ENCODE data around the gene TMOD2.
A peak's percentile ranks its signal among the peaks of the same experiment; 100 is the strongest.

TMOD2 gene

DNA sequence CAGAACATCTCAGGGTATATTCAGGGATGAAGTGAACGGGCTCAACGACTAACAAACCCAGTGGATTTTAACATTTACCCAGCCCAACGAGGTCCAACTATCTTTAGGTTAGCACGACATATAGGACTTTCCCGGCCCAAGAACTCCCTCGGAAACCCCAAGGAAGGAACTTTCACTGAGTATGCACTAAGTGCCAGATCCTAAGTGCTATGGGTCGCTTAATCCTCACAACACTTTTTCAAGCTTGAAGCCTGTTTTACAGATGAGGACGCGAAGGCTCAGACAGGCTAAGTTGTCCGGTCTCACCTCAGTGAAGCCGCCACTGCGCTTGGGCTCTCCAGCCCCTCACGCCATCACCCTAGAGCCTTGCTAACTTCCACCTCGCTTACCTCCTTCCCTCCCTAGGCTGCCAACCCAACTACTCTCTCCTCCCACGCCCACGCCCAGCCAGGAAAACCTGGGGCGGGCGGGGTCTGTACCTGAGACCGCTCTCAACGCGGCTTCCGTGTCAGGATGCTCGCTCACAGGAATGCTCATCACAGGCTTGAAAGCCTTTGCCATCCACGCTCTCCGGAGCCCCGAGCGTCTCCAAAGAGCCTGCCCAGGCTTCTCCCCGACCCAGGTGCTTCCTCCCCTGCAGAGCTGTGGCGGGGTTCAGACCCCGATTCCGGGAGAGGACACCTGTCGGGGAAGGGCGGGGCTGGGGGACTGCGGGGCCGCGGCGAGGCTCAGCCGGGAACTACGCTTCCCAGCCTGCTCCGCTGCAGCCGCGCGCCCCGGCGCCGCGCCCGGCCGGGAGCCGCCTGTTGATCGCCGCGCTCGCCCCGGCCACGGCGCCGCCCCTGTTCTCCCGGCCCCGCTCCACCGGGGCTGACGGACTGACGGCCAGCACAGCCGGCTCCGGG, at the start of gene TMOD2:
TSS of gene TMOD2 (plus strand) at position 806 of the 905 bp plus-strand sequence. CDS start 14,845 bp downstream, outside the sequence.
- DNase-seq (ENCODE audit: low read depth): no peak

DNA sequence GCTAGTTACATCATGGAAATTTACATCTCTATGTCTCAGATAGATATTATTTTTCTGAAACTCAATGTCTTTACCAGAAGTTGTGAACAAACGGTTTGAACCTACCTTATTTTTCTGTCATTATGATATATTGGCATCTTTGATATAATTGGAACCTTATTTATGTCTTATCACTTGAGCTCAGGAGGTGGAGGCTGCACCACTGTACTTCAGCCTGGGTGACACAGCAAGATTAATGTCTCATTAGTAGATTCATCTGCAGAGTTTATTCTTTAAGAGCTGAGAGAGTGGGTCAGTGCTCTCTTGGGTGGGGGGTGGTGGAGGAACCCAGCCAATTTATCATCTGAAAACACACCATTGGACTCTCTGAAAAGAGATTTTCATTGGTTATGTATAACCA, 48.7 kb upstream of the TMOD2 start:
- DNase-seq (ENCODE audit: low read depth): no peak

DNA sequence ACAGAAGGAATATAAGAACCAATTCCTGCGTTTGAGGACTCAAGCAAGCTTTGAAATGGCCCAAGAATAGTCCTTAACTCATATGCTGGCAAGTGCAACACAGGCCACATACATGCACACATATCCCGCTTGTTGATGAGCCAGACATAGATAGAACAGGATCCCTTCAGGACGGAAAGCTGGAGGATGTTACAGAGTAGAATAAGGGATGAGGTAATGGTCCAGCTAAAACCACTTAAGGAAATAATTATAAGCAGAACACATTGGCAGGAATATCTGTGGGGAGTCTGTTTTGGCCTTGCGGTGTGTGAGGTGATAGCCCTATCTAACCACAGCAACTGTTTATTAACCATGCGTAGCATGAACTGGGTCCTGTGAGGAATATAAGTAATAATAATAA, 45.1 kb upstream of the TMOD2 start:
- peak; percentile 51 for DNase-seq (ENCODE audit: low read depth)

DNA sequence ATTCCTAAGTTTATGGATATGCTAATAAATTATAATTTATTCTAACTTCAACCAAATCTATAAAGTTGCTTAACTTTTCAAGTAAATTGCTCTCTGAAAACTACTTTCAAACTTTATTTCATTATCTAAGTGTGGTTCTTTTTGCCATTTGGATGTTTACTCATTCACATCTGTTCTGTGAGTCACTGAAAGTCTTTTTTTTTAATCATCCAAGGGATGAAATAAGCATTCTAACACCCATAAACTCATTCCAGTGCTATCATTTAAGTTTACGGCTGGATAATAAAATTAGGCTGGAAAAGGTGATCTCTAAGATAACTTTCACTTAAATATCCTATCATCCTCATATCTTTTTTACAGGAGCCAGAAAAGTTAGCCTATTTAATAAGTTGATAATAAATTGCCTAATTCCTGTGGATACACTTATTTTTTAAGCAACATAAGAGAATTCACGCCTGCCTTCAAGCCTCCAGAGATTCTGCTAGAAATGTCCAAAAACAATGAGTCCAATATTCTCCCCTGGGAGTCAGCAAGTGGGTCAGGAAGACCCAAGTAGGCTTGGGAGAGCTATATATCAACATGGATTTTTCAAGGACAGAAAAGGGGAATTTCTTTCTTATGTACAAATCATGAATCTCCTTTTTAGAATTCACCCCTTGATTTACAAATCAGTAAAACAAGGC, 44.3 kb upstream of the TMOD2 start:
- DNase-seq (ENCODE audit: low read depth): no peak

DNA sequence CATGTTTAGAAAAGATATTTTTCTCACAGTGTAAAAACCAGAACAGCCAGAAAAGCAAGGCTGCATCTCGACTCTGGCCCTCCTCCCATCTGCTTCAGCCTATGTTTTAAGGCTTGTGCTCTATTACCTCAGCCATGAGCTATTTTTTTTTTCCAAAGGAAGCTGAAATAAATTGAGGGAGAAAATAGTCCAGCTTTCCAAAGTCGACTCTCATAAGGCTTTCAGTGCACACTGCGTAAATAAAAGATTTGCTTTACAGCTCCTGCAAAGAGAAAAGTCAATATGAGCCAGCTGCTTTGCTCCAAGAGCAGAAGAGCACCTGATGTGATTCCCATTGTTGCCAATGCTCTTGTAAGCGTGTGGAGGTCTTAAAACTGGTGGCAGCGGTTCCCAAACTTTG, 43.4 kb upstream of the TMOD2 start:
- no peak for DNase-seq (ENCODE audit: low read depth)

DNA sequence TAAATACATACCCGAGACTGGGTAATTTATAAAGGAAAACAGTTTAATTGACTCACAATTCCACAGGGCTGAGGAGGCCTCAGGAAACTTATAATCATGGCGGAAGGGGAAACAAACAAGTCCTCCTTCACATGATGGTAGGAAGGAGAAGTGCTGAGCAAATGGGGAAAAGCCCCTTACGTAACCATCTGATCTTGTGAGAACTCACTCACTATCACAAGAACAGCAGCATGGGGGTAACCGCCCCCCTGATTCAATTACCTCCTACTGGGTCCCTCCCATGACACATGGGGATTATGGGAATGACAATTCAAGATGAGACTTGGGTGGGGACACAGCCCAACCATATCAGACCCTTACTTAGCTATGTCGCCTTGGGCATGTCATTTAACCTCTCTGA, 42.4 kb upstream of the TMOD2 start:
- no peak for DNase-seq (ENCODE audit: low read depth)

DNA sequence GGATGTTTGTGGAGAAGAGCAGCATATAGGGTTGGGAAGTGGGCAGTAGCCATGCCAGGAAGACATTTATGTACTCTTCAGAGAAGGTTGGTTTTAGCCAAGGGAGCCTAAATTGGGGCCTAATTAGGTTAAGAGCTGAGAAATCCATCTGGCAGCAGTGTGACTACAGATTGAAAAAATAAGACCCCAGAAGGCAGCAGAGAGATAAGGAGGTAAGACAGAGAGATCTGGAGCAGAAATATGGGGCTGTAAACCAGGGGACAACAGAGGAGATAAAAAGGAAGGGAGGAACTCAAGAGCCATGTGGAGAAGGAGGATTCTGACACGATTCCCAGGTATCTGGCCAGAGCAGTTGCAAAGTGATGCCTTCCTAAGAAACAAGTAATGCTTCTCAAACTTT, 37.2 kb upstream of the TMOD2 start:
- DNase-seq (ENCODE audit: low read depth): no peak

DNA sequence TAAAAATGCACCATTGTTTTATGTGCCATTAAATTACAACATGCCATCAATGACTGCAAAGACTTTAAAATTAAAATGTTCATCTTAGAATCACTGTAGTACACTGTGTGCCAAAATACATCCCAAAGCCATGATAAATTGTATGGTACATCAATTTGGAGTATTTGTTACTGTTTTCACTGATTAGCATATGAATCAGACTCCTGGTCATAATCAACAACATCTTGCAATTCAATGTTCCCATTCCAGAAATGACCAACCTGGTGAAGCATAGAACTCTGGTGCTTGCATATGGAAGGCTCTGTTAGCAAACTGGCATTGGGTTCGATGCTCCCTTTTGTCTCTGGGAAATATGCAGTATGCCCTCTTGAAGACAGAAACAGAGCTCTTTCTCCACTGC, 36.5 kb upstream of the TMOD2 start:
- DNase-seq (ENCODE audit: low read depth): no peak

DNA sequence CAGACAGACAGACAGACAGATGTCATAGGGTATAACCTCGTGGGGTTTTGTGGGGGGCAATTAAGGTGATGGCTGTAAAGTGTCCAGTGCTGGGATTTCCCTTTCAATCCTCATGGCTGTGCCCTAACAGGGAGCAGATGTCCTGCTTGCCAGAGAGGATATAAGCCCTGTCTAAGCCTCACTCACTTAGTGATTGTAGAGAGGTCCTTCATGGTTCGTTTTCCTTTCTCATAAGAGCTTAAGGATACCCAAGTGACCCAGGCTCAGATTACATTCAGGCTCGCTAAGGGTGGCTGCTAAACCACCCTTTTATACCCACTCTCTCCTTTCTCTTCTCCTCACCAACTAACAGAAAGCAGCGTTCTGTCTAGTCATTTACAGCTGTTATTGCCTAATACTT, 33.2 kb upstream of the TMOD2 start:
- DNase-seq (ENCODE audit: low read depth): no peak

DNA sequence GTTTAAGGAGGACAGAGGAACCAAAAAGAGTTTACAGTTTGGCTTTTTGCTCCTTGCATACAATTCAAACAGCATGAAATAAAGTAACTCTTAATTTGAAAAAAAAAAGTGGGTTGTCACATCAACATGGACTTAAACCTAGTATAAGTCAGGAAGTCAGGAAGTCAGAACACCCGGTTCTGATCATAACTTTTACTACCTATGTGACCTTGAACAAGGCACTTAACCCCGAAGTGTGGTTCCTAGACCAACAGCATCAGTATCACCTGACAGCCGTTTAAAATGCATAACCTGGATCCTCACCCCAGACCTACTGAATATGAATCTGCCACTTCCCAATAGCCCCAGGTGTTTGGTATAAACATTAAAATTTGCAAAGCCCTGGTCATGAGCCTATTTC, 32.7 kb upstream of the TMOD2 start:
- no peak for DNase-seq (ENCODE audit: low read depth)

DNA sequence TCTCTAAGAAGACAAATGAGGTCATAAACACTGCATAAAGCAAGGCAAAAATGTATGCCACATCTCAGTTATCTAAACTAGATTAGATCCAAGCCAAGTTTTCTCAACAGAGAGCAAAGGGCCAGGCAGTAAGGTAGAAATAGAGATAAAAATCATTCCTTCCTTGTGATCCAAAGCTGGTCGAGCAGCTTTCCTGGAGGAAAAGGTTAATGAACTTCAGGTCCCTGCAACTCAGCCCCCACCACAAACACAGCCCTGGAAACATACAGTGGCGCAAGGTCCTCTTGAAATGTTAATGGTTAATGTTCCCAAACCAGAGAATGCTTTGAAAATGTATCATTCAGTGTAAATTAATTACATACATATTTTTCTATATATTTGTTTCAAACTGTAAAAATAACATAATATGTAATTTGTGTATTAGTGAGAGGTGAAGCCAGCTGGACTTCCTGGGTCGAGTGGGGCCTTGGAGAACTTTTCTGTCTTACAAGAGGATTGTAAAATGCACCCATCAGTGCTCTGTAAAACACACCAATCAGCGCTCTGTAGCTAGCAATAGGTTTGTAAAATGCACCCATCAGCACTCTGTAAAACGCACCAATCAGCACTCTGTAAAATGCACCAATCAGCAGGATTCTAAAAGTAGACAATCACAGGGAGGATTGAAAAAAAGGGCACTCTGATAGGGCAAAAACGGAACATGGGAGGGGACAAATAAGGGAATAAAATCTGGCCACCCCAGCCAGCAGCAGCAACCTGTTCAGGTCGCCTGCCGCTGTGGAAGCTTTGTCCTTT, 31.0 kb upstream of the TMOD2 start:
- no peak for DNase-seq (ENCODE audit: low read depth)

DNA sequence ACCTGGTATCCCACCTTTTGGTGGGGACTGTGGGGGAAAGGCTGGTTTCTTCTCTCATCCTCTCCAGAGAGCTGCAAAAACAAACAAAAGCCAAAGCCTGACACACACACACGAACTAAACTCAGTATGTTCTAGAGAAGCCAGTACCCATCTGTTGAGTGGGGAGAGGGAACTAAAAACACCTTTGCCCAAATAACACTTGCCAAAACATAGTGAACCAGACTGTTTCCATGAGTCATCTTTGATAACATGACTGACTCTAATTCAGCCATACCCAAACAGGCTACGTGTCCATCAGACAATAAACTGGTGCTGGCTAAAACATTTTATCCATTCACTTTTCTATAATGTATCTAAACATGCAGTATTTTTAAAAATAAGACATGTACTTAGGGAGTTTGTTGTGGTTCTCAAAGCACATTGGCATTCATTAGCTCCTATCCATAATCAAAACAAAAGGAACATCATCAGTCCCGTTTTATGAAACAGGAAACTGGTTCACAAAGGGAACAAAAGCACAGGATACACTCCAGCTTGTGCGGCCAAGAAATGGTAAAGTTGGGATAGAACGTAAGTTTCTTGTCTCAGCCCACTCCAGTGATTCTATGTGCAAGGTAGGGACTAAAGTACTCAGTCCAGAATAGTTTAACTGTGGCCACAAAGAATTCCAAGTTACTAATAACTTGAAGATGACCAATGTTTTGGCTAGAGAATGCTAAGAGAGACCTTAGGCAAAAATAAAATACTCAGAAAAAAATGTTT, 30.0 kb upstream of the TMOD2 start:
- DNase-seq (ENCODE audit: low read depth): no peak

DNA sequence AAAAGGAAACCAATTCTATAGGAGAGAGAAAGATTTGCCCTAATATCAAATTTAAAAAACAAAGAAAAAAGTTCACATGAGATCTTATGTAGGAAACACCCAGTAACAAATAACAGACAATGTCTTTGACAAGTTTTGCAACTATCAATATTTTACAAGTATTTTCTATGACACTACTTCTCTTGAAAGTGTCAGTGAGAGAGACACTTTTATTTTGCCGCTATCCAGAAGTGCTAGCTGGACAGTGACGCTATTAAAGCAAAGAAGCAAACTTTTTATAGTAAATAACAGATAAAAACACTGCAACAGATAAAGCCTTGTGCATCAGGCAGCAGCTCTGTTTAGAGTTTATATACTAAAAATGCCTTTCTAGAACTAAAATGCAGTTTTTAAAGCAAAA, 27.2 kb upstream of the TMOD2 start:
- DNase-seq (ENCODE audit: low read depth): no peak

DNA sequence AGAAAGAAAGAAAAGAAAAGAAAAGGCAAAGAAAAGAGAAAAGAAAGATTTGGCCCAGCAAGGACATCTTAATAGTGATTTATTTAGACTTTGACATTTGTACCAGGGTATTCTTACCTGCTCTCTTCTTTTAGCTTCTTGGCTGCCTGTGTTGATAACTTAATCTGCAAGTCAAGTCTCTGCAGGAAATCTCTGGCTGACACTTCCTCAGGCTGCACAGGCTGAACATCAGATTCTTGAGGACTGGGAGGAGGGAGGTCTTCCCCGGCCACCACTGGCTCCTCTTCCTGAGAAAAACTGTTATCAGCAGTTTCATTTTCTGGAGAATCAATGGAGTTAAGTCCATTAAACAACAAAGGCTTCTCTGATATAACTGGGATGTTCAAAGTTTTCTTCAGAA, 26.7 kb upstream of the TMOD2 start:
- DNase-seq (ENCODE audit: low read depth): no peak

DNA sequence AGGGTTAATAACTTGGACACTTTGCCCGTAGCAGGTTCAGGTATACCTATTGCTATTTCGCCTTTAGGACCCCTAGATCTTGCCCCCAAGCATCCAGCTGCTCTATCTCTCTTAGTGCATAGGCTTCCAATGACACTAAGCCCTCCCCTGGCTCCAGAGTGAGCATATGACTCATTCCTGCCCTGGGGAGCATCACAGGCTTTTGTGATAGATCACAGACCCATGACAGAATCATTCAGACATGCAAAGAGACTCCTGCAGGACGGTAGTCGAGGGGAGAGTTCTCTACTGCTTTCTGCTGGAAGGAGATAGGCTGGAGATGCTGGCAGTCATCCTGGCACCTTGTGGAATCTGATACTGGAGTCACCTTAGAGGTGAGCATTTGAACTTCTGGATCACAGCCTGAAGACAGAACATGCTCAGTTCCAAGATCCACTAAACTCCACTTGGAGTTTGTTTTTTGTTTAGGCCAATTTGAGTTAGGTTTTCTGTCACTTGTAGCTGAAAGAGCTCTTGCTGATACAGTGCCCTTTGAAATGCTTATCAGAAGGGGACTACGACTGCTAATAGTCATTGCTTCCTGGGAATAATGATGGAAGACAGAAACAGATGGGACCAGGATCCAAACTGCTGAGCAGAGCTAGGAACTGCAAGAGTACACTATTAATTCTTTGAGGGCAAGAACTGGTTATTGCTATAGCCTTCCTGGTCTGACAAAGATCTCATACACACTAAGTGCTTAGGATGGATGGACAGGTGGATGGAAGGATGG, 24.9 kb upstream of the TMOD2 start:
- DNase-seq (ENCODE audit: low read depth): no peak

DNA sequence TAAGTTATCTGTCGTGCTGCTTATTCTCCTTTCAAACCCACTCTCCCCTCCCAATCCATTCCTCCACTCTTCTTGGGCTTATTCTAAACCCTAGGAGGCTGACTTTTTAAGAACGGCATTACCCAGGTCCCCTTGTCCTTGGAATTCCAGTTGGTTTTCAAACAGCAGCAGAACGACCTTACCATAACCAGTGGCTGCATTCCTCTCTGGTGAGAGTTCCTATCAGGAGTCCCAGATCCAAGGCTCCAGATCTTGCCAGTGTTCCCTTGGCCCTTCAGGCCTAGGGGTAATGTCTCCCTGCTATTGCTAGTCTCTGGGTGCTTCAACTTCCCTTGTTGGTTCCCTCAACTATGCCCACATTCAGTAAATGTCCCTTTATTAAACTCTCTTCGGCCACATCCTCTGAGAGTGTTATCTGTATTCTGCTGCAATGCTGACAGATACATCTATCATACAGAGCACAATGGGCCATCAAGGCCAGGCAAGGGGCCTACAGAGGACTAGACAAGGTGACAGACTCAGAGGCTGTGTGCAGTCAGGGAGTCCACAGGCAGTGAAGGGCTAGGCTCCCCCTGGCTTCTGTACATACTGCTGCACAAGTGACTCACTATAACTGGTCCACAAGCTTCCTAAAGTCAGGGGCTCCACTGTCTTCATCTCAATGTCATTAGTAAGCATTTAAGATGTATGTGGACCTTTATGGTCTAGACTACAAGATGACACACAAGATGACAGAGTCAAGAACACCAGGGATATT, 24.1 kb upstream of the TMOD2 start:
- DNase-seq (ENCODE audit: low read depth): no peak

DNA sequence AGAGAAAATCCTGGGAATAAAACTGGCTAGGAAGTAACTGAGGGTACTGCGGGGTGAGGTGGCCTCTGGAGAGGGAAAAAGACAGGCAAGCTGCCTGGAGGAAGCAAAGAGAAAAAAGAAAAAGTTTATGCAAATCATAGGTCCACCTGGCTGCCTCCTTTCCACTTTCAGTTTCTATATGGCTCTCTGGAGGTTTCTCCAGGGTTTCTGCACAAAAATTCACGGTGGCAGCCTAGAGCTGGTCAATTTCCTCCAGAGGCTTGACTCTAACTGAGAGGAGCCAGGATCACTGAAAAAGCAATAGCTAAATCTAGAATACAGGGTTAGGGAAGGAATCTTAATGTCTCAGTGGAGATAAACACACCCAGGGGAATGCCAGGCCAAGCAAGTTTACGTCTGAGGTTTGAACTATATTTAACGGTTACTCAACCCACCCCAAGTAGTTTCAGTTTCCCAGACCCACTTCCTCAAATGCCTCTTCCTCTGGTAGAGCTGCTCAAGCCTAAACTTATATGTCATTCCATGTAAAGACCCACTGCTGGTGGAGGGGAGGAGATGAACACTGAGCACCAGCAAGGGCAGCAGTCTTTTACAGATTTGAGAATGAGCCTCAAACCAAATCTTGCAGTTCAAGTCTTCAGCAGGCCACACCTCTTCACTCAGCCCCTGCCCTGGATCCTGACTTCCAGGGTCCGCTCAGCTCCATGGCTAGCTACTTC, 19.7 kb upstream of the TMOD2 start:
- no peak for DNase-seq (ENCODE audit: low read depth)

DNA sequence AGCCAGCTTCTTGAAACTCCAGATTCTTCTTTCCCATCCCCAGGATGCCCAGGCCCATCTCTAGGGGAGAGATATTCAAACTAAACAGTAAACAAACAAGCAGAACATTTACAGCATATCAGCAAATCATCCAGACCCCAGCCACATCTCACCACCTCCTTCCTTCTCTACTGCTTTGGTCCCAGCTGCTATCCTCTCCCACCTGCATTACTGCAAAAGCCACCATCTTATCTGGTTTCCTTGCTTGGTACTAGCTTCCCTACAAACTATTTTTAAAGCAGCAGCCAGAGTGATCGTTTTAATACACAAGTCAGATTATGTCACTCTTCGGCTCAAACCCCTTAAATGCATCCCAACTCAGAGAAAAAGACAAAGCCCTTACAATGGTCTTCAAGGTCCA, 18.8 kb upstream of the TMOD2 start:
- DNase-seq (ENCODE audit: low read depth): no peak

DNA sequence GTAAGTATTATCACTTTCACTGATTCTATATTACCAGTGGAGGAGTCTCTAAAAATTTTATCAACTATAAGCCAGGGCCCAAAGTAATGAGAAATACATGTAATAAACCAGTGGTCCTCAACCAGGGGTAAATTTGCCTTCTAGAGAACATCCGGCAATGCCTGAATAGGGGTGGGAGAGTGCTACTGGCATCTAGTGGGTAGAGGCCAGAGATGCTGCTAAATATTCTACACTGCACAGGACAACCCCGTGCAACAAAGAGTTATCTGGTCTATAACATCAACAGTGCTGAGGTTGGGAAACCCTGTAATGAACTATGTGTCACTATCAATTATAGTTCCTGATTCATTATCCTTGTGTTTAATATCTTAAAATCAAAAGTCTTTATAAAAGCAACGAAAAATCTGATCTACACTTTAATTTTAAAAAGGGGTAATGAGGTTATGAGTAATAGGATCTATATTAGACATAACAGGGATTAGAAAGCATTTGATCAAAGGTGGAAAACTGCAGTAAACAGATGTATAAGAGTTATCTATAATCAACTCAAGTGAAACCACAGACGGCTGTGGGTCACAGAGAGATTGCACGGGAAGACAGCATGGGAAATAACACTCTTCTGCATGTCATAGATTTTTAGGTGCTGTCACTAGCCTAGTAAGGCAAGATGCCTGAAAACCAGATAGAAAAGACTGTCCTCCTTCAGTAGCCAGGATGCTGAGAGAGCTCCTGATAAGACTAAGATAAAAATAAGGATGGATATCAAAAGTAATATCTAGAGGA, 16.0 kb upstream of the TMOD2 start:
- no peak for DNase-seq (ENCODE audit: low read depth)
